ENCODE measurements around the gene TYK2.
A peak's percentile ranks its signal among the peaks of the same experiment; 100 is the strongest.
"Not testable (repeated sequence)": the region's sequence is repeated elsewhere in the genome, so short reads cannot be mapped to it uniquely, and the experiment has no call there.

TYK2 gene

DNA sequence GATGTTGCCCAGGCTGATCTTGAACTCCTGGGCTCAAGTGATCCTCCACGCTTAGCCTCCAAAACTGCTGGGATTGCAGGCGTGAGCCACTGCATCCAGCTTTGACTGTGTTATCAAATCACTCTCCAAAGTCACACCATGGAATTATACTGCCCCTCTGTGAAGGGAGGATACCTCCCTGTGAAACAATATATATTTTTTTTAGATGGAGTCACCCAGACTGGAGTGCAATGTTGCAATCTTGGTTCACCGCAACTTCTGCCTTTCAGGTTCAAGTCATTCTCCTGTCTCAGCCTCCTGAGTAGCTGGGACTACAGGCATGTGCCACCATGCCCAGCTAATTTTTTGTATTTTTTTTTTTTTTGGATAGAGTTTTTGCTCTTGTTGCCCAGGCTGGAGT lies 7.7 kb downstream of the TYK2 start:
- no peak for DNase-seq (ENCODE audit: low read depth)

DNA sequence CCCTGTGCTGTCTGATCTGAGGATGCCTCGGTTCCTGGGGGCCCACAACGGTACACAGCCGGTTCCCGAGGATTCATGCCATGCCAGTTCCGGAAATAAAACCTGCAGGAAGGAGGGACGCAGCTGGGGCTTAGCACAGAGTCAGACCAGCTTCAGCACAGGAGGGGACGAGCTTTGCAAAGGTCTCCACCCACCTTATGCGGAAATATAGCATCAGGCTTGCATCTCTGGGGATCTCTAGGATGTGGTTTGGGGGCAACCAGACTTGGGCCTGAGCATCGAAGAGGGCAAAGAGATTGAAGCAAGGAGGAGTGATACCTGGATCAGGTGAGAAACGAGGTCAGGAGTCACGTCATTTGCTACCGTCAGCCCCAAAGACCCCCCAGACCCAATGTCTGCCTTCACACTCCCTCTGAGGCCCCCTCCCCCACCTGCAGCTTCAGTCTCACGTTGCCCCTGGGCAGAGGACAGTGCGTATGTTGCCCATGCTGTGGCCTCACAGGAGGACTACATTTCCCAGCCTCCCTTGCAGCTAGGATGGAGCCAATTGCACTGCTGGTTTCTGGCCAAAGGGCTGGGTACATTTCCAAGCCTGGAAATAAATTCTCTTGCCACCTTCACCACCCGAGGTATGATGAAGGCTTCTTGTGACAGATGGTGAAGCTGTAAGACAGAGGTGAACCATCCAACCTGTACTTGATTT lies 12.1 kb downstream of the TYK2 start:
- no peak for DNase-seq (ENCODE audit: low read depth)

DNA sequence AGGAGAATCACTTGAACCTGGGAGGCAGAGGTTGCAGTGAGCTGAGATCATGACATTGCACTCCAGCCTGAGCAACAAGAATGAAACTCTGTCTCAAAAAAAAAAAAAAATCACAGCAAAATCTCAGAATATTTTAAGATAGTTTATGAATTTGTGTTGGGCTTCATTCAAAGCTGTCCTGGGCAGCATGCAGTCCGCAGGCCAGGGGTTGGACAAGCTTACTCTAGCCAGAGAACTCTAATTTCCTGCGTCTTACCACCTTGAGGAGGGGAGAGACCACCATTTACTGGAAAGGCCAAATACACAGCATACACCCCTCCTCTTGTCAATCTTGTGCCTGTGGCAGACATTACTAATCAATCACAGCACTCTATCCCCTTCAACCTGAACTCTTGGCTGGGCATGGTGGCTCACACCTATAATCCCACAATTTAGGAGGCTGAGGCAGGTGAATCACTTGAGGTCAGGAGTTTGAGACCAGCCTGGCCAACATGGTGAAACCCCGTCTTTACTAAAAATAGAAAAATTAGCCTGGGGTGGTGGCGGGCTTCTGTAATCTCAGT lies 13.3 kb downstream of the TYK2 start:
- DNase-seq (ENCODE audit: low read depth): not testable (repeated sequence)

DNA sequence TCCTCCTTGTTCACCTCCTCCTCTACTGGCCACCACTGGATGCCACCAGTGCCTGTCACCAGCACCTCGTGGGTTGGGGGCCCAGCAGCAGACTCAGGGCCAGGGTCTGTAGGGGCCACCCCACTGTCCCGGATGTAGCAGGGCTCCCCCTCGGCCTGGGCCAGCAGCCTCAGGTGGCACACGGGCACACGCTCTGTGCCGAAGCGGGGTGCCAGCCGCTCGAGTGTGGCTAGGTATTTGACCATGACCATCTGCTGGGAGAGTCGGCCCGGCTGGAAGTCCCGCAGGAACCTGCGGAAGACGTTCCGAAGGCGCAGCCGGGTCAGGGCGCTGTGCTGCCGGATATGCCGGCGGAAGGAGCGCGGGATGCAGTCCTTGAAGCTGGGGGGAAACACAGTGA lies 14.9 kb downstream of the TYK2 start:
- DNase-seq (ENCODE audit: low read depth): no peak

DNA sequence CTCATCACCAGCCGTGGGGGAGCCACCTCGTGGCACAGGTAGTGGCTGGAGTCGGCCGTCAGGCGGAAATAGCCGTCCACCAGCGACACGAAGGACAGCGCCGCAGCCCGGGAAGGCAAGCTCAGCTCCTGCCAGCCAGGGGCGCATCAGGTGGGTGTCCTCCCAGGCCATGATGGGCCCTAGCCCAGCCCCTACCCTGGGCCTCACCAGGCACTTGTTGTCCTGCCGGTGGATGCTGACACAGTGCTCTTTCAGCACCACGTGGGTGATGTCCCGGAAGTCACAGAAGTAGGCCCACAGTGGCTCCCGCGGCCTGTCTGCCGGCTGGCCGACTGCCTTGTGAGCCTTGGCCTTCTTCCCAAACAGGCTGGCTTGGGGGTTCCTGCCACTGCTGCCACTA lies 15.7 kb downstream of the TYK2 start:
- no peak for DNase-seq (ENCODE audit: low read depth)

DNA sequence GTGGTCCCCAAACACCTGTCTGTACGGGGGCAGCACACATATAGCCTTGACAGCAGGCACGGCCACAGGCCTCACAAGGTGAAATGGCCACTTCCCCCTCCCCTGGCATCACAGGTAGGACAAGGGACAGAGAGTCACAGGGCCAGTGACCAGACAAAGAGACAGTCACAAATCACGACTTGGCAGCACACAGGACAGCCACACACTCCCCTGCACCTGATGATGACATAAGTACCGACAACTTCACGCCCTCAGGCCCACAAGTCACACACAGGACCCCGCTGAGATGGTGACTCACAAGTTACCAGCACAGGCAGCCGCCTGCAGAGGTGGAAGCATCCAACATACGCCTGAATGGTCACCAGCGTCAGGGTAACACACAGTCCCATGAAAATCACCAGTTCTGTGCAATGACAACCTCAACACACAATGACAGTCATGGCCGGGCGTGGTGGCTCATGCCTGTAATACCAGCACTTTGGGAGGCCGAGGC lies 16.5 kb downstream of the TYK2 start:
- DNase-seq (ENCODE audit: low read depth): no peak

DNA sequence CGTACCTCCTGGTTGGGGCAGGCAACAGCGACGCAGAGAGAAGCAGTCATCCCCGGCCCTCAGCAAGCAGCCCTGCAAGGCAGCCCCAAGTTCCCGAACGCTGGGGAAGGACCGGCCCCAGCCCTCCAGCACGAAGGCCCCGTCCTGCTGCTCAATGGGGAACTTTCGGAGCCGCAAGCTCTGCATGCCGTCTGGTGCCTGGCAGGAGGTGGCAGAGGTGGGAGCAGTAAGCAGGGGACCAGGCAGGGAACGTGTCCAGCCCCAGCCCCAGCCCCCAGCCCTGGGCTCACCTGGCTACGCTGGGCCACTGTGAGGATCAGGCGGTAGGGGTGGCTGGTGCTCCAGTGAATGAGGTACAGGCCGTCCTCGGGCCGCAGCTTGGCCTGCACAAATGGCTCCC lies 18.1 kb downstream of the TYK2 start:
- no peak for DNase-seq (ENCODE audit: low read depth)

DNA sequence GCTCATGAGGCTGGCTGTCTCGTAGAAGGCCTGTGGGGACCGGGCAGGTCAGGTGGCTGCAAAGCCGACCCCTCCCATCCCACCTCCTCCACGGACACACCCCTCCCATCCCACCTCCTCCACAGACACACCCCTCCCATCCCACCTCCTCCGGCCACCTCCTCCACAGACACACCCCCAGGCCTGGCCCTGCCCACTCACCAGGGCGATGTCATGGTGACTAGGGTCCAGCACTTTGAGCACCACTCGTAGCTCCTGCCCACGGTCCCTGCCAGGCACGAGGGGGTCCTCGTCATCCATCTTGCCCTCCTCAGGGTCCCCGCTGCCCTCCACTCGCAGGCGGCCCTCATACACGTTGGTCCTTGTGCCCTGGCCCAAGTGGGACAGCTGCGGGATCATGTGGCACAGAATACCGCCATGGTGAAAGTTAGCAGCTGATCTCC lies 18.8 kb downstream of the TYK2 start:
- no peak for DNase-seq (ENCODE audit: low read depth)

DNA sequence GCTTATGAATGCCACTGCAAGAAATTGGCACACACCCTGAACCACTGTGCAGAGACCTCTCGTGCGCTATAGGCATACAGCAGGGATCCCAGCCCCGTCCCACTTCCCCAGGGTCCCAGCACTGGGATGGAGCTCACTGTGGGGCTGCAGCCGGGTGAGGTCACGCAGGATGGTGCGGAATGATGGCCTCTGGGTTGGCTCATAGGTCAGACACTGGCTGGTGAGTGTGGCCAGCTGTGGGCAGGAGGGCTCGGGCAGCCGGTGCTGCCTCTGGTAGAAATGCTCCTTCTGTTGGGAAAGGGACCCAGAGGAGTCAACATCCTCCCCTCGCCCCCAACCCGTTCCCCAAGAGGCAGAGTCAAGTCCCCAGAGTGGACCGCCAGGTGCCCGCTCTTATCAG lies 23.9 kb downstream of the TYK2 start:
- DNase-seq (ENCODE audit: low read depth): no peak

DNA sequence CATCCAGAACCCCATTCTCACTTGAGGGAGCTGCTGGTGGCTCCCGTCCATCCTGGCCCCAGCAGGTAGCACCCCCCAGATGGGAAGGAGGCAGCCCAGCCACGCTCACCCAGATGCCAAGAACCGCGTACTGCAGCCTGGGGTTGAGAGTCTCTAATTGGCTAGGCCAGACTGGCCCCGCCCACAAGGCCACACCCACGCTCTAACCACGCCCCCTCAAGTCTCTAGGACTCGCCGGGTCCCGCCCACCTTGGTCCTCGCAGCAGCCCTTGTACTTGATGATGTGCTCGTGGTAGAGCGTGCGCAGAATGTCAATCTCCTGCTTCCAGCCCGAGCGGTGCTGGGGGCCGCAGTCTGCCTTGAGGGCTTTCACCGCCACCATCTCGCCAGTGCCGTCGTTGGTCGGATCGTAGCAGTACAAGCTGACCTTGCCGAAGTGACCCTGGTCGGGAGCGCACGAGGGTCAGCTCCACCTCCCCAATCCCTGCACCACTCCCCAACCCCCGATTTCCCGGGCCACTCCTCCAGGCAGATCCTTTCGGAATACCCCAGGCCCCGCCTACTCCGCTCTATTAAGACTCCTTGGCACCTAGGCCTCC lies 26.5 kb downstream of the TYK2 start:
- peak; percentile 31 for DNase-seq (ENCODE audit: low read depth)

DNA sequence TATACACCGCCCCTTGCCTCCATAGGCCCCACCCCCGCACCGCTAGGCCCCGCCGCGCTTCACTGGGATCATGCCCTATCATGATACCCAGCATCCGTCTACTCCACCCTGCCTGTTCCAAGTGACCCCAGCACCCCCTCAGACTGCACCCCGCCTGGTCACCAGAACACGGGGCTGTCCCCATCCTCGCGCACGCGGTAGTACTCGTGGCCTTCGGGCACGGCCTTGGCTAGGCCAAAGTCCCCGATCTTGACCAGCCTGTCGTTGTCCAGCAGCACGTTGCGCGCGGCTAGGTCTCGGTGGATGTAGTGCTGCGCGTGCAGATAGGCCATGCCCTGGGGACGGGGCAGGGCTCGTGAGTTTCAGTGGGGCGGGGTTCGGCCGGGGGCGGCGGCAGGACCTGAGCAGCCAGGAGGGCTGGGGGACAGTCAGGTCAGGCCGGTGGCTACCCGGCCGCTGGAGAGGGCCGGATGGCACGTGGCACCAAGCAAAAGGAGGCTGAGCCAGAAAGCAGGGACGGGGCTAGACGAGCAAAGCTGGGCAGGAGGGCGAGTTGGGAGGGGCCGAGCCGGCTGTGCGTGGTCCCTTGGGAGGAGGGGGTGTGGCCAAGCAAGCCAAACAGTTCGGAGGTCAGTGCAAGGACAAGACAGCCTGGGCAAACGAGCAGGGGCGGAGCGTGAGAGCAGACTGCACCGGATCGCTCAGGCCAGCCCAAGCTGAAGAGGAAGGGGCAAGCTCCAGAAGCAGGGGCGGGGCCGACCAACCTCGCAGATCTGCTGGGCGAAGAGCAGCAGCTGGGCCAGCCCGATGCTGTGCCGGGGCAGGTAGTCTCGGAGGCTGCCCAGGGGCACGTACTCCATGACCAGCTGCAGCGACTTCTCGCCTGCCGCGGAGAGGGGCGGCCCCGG lies 27.4 kb downstream of the TYK2 start:
- DNase-seq (ENCODE audit: low read depth): no peak

DNA sequence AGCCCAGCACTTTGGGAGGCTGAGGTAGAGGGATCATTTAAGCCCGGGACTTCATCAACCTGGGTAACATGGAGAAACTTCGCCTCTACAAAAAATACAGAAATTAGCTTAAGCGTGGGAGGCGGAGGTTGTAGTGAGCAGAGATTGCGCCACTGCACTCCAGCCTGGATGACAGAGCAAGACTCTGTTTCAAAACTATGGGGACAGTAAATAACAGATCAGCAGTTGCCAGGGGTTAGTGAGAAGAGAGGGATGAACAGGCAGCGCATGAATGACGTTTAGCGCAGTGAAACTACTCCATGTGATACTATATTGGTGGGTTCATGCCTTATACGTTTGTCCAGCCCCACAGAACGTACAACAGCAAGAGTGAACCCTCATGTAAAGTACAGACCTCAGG lies 33.9 kb downstream of the TYK2 start:
- DNase-seq (ENCODE audit: low read depth): no peak

DNA sequence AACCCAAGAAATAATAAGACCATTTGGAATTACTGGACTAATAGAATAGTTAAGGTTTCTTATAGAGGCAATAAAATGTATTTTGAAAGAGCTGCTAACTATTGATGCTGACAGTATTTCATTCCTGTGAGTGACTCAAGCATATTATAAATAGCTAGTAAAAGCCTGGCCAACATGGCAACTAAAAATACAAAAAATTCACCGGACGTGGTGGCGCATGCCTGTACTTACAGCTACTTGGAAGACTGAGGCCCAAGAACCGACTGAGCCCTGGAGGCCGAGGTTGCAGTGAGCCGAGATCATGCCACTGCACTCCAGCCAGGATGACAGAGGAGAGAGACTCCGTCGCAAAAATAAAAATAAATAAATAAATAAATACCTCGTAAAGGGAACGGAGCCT lies 35.6 kb downstream of the TYK2 start:
- DNase-seq (ENCODE audit: low read depth): no peak

DNA sequence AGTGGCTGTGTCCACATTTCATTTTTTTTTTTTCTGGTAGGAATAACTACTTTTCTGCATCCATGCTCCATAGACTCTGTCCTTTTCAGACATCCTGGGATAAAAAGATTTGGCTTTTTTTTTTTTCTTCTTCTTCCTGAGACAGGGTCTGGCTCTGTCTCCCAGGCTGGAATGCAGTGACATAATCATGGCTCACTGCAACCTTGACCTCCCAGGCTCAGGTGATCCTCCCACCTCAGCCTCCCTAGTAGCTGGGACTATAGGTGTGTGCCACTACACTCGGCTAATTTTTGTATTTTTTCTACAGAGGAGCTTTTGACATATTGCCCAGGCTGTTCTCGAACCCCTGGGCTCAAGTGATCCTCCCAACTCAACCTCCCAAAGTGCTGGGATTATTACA lies 36.9 kb downstream of the TYK2 start:
- DNase-seq (ENCODE audit: low read depth): no peak

DNA sequence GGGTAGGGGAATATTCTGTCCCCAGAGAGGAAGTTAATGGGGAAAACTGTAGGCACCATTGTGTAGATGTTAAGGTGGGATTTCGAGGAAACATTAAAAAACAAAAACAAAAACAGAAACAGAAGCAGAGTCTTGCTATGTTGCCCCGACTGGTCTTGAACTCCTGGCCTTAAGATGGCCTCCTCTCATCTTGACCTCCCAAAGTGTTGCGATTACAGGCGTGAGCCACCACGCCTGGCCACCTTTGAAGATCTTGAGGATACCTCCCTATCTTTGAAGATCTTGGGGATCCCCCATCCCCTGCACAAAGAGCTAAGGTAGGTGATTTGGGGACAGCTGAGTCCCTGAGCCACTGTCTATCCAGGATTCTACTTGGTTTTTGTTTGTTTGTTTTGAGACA lies 40.4 kb downstream of the TYK2 start:
- no peak for DNase-seq (ENCODE audit: low read depth)

DNA sequence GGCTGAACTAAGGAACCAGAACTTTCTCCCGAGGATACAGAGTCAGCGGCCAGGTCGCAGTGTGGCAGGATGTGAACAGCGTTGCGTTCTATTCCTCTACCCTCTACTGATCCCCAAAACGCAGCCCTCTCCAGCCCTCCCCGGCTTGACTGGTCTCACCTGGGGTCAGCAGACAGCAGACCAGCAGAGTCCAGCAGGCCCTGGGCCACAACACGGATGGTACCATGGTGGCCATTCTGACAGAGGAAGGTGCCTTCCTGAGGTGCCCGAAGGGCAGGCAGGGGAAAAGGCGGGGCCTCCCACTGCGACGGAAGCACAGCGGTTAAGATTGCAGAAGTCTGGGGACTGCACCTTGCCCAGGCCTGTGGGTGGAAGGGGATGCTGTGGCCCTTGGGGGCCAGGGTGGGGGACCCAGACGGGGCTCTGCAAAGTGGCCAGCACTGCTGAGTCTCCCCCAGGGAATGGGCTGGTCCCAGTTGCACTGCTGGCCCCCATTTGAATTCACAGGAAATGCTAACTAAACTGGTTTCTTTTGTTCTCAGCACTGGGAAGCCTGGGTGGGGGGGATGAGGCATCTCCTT lies 40.9 kb downstream of the TYK2 start, which contains the start of gene ICAM3:
ICAM3 (minus strand) TSS at position 245 of the 581 bp plus-strand sequence; CDS start at position 235, 10 bp downstream.
- peak; percentile 43 for DNase-seq (ENCODE audit: low read depth)

DNA sequence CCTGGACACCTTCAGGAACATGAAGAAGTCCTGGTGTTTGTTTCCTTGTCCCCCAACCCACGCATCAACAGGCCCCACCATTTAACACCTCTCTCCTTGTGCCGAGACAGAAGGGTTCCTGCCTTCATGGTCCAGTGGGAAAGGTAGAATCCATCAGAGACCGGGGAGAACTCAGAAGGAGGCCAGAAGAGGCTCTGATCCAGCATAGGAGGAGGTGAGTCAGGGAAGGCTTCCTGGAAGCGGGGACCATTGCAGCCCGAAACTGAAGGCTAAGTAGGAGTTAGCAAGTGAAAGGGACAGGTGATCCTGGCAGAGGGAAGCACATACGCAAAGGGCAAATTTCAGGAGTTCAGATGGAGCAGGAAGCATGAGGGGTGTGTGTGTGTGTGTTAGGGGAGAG lies 41.4 kb downstream of the TYK2 start:
- no peak for DNase-seq (ENCODE audit: low read depth)

DNA sequence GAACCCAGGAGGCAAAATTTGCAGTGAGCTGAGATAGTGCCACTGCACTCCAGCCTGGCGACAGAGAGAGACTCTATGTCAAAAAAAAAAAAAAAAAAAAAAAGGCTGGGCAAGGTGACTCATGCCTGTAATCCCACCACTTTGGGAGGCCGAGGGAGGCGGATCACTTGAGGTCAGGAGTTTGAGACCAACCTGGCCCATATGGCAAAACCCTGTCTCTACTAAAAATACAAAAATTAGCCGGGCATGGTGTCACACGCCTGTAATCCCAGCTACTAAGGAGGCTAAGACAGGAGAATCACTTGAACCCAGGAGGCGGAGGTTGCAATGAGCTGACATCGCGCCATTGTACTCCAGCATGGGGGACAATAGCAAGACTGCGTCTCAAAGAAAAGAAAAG lies 43.6 kb downstream of the TYK2 start:
- DNase-seq (ENCODE audit: low read depth): not testable (repeated sequence)

DNA sequence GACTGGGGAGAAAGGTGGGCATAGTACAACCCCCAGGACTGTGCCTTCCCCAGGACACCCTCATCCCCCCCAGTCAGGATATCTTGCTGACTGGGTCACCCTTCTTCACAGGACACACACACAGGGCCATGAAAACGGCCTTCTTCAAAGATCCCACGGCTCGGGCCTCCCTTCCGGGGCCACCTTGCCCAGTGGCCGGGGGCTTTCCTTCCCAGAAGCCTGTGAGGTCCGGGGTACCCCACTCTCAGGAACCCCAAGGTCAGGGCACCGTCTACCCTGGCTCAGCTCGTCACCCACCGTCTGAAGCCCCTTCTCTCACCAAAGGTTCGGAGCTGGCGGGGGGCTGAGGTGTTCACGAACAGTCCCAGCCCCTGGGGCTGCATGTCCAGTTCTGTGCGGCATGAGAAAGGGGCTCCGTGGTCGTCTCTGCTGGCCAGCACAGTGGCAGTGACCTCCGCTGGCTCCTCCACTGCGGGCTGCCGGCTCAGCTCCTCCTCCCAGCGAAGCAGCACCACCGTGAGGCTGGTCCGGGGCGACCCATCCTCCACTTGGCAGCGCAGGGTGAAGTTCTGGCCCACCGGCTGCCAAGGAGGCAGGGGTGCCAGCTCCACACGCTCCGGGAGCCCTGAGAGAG lies 44.9 kb downstream of the TYK2 start:
- no peak for DNase-seq (ENCODE audit: low read depth)

DNA sequence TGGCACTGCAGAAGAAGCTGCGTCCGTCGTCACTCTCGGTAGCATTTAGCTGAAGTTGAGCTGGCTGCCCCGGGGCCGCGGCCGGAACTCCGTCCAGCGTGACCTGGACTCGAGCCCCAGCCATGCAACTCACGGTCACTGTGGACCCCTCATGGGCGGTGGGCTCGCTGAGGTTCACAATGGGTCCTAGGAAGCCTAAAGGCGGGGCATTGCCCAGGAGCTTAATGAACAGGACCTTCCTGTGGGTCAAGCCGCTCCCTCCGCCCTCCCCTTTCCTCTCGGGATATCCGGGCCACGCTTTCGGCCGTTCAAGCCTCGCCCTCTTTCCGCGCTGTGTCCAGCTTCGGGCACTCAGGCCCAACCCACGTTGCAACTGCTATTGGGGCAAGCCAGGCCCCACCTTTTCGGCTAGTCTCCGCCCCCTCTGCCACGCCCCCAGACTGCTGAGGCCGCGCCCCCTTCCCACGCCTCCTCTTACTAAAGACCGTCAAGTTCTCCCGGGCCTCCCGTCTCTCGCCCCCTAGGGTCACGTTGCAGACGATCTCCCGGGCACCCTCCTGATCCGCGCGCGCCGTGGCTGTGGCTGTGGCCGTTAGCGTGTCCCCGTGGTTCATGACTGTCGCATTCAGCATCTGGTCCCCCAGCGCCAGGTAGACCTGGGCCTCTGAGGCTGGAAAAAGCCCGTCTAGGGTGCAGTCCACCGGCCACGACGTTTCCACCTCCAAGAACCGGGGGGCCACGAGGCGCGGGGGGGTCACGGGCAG lies 45.6 kb downstream of the TYK2 start:
- DNase-seq (ENCODE audit: low read depth): peak; percentile 33

Data from stimulated activated CD8-positive, alpha-beta memory T cell treated with anti-CD3 and anti-CD28 coated beads, Interleukin-7, amount 100 ng/mL, for 24 hours (primary cell).